ENCODE results near the gene RYR2.
"Not testable (repeated sequence)": the region's sequence is repeated elsewhere in the genome, so short reads cannot be mapped to it uniquely, and the experiment has no call there.

GRCh38 chr1:237371477-237371876 lies 329.5 kb downstream of the RYR2 start:
- TF ChIP-seq, protein P1, sequence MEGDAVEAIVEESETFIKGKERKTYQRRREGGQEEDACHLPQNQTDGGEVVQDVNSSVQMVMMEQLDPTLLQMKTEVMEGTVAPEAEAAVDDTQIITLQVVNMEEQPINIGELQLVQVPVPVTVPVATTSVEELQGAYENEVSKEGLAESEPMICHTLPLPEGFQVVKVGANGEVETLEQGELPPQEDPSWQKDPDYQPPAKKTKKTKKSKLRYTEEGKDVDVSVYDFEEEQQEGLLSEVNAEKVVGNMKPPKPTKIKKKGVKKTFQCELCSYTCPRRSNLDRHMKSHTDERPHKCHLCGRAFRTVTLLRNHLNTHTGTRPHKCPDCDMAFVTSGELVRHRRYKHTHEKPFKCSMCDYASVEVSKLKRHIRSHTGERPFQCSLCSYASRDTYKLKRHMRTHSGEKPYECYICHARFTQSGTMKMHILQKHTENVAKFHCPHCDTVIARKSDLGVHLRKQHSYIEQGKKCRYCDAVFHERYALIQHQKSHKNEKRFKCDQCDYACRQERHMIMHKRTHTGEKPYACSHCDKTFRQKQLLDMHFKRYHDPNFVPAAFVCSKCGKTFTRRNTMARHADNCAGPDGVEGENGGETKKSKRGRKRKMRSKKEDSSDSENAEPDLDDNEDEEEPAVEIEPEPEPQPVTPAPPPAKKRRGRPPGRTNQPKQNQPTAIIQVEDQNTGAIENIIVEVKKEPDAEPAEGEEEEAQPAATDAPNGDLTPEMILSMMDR (IDR thresholded peaks at IDR 0.05; ENCODE audit: low read length): not testable (repeated sequence)
- TF ChIP-seq EZH2 (IDR thresholded peaks at IDR 0.05; ENCODE audit: borderline replicate concordance, low read length): not testable (repeated sequence)
